ENCODE results near the gene FRY.

- TF ChIP-seq EZH2 (IDR thresholded peaks at IDR 0.05; ENCODE audit: low read depth): no peak
- TF ChIP-seq CTCF (conservative IDR thresholded peaks at IDR 0.05): peak; percentile 75
Measured at GRCh38 chr13:32246468-32246867, 214.9 kb downstream of the FRY start.

All from PC-9 (cell line).